Smooth muscle cell (in vitro differentiated cells): ENCODE results near the gene SMAD3. TPM values are rescaled to one million over a fixed set of nuclear protein-coding genes. Genes with fewer than 3 reads are reported as not detected.

Experiments used
- DNase-seq: peaks from one replicate; lab custom pipeline; 2025; ENCODE audit not compliant: unreplicated experiment; lab: John Stamatoyannopoulos, UW
- H2AFZ ChIP-seq: fragments of 200-600 bp; sonication (generic); 2 replicates; pipeline ENCODE4 v1.6.0; 2016; ENCODE audit warnings: antibody characterized with exemption, low read depth, mild to moderate bottlenecking
- H3F3A ChIP-seq: fragments of 200-600 bp; sonication (generic); 2 replicates; pipeline ENCODE4 v1.6.0; 2017; ENCODE audit warnings: antibody characterized with exemption, low read depth
- H3K27ac ChIP-seq: fragments of 200-600 bp; sonication (generic); 2 replicates; pipeline ENCODE4 v1.5.1; 2016; ENCODE audit warnings: low read depth, mild to moderate bottlenecking
- H3K27me3 ChIP-seq: fragments of 200-600 bp; sonication (generic); 2 replicates; pipeline ENCODE4 v1.6.1; 2016; ENCODE audit warnings: low read depth, mild to moderate bottlenecking
- H3K36me3 ChIP-seq: fragments of 200-600 bp; sonication (generic); 2 replicates; pipeline ENCODE4 v1.5.1; 2016; ENCODE audit warnings: low read depth
- H3K4me1 ChIP-seq: fragments of 200-600 bp; sonication (generic); 2 replicates; pipeline ENCODE4 v1.5.1; 2016; ENCODE audit warnings: low read depth
- H3K4me2 ChIP-seq: fragments of 200-600 bp; sonication (generic); 2 replicates; pipeline ENCODE4 v1.6.0; 2016; ENCODE audit warnings: mild to moderate bottlenecking
- H3K4me3 ChIP-seq: fragments of 200-600 bp; sonication (generic); 2 replicates; pipeline ENCODE4 v1.5.1; 2016; ENCODE audit warnings: mild to moderate bottlenecking
- H3K79me2 ChIP-seq: fragments of 200-600 bp; sonication (generic); 2 replicates; pipeline ENCODE4 v1.6.0; 2016; ENCODE audit warnings: low read depth, mild to moderate bottlenecking
- H3K9ac ChIP-seq: fragments of 200-600 bp; sonication (generic); 2 replicates; pipeline ENCODE4 v1.6.0; 2016; ENCODE audit warnings: low read depth
- H3K9me3 ChIP-seq: fragments of 200-600 bp; sonication (generic); replicated peaks from 2 replicates; pipeline ENCODE4 v1.5.1; 2016; ENCODE audit warnings: low read depth
- H4K20me1 ChIP-seq: fragments of 200-600 bp; sonication (generic); 2 replicates; pipeline ENCODE4 v1.6.0; 2016; ENCODE audit warnings: low read depth
- CTCF ChIP-seq: fragments of 200-600 bp; sonication (generic); IDR thresholded peaks from 2 replicates; pipeline ENCODE4 v1.5.1; 2017; ENCODE audit warnings: borderline replicate concordance, mild to moderate bottlenecking, antibody characterized with exemption; ENCODE audit not compliant: insufficient read depth, poor library complexity, severe bottlenecking
- WGBS: methylation state at CpG from one replicate; pipeline ENCODE4 v1.1.7; 2016; ENCODE audit warnings: low lambda C conversion rate; 5-methylcytosine and 5-hydroxymethylcytosine counted together
- polyA plus RNA-seq: library from polyadenylated mRNA; unstranded; fragments of >200 nt; fragmentation: Nextera tagmentation; extraction: Ambion mirVana; gene quantifications from 2 replicates; pipeline ENCODE4 v1.2.1, GENCODE V29; 2016
- total RNA-seq: library from RNA; depleted of rRNA; stranded (reverse); fragments of >200 nt; gene quantifications from 2 replicates; pipeline ENCODE4 v1.2.3, GENCODE V29; 2014

SMAD3 gene
- total and polyA plus RNA-seq, 2 experiments from 2014 or later: 20.2 to 21.9 TPM

DNA sequence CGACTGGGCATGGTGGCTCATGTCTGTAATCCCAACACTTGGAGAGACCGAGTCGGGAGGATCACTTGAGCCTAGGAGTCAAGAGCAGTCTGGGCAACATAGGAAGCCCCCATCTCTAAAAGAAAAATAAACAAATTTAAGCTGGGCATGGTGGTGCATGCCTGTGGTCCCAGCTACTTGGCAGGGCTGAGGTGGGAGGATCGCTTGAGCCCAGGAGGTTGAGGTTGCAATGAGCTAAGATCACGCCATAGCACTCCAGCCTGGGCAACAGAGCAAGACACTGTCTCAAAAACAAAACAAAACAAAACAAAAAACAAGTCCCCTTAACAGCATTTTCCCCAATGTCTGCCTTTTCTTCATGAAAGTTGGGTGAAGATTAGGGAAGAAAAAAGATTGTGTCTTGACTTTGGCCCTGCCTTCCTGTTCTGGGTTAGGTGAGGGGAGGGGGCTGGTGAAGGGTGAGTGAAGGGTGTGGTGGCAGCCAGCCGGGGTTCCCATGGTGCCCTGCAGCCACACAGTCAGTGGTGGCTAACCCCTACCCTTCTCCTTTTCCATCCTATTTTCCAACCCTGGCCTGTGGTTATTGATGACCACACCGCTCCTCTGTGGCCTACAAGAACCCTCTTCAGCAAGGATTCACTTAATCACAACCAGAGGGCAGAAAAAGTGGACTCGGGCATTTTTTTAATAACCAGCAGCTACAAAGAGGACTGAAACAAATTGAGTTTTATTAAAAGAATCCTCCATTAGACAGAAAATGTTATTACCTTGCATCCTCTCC, 28.4 kb upstream of the SMAD3 start:
- WGBS: 79% methylated on average over 8 of the region's 8 CpGs
- no peaks in the 10 kb centered on the region for H3K79me2 ChIP-seq
- H3K27me3 ChIP-seq: no peaks in the 10 kb centered on the region
- no peak overlapping the region for H3K4me2 ChIP-seq
- H3F3A ChIP-seq: peaks cover 10% of the 10 kb centered on the region
- H3K9me3 ChIP-seq: no peaks in the 10 kb centered on the region
- H4K20me1 ChIP-seq: no peaks in the 10 kb centered on the region
- peaks cover 39% of the 10 kb centered on the region for H3K4me1 ChIP-seq
- no peak for TF ChIP-seq CTCF
- no peak overlapping the region for H3K9ac ChIP-seq
- no peak for DNase-seq
- no peak overlapping the region for H3K27ac ChIP-seq
- no peaks in the 10 kb centered on the region for H3K36me3 ChIP-seq
- H2AFZ ChIP-seq: no peak overlapping the region
- H3K4me3 ChIP-seq: no peak overlapping the region

DNA sequence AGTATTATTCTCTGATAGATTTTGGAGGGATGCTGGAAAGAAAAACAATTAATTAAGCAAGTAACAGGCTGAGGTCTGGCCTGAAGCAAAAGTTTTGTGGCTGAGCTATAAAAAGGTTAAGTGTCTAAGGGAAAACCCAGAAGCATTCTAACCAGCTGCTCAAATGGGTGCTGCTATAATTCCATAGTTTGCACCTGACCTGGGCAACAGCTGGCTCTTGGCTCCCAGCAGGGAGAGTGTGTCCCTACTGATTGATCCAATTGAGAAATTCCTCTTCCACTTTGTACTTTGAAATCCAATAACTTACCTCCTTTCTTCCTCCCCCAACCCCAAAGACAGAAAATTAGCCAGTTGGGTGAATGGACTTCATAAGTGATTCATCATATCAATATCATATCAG, 27.7 kb upstream of the SMAD3 start:
- H3K4me1 ChIP-seq: peaks cover 39% of the 10 kb centered on the region

GRCh38 chr15:67038736-67039135, 26.7 kb upstream of the SMAD3 start:
- H3K4me2 ChIP-seq: no peak overlapping the region
- DNase-seq: no peak
- H4K20me1 ChIP-seq: no peaks in the 10 kb centered on the region
- H3K36me3 ChIP-seq: no peaks in the 10 kb centered on the region
- H3K27ac ChIP-seq: peak overlapping the region; percentile 63
- H3K9ac ChIP-seq: no peak overlapping the region
- no peak overlapping the region for H2AFZ ChIP-seq
- H3K9me3 ChIP-seq: no peaks in the 10 kb centered on the region
- no peak for TF ChIP-seq CTCF
- H3F3A ChIP-seq: peaks cover 11% of the 10 kb centered on the region
- no peaks in the 10 kb centered on the region for H3K27me3 ChIP-seq
- peaks cover 34% of the 10 kb centered on the region for H3K4me1 ChIP-seq
- H3K79me2 ChIP-seq: no peaks in the 10 kb centered on the region
- no peak overlapping the region for H3K4me3 ChIP-seq

More for the DNA sequence above, 27.7 kb upstream of the SMAD3 start:
- no peak for DNase-seq
- Histone ChIP-seq H3F3A (peaks cover 10% of the 10 kb centered on the region), H3K79me2 (no peaks in the 10 kb centered on the region), H3K4me3 (no peak overlapping the region), H2AFZ (no peak overlapping the region), H3K9ac (no peak overlapping the region), H4K20me1 (no peaks in the 10 kb centered on the region), H3K27me3 (no peaks in the 10 kb centered on the region), H3K36me3 (no peaks in the 10 kb centered on the region), H3K4me2 (no peak overlapping the region), H3K9me3 (no peaks in the 10 kb centered on the region), H3K27ac (no peak overlapping the region)
- no peak for TF ChIP-seq CTCF
